ENCODE results near the gene FBN3. TPM values are rescaled to one million over a fixed set of nuclear protein-coding genes. Genes with fewer than 3 reads are reported as not detected.
A peak's percentile ranks its signal among the peaks of the same experiment; 100 is the strongest.
"Not testable (repeated sequence)": the region's sequence is repeated elsewhere in the genome, so short reads cannot be mapped to it uniquely, and the experiment has no call there.

The FBN3 gene
- total RNA-seq, 1 experiment from 2014 or later = 0.02 TPM

- peaks cover 4% of the 10 kb centered on the region; the same call in 1 of the 2 replicates for H3K4me1 ChIP-seq
- no peaks in the 10 kb centered on the region for H3K9me3 ChIP-seq (replicated peaks)
- no peaks in the 10 kb centered on the region for H3K36me3 ChIP-seq
- DNase-seq = peak; percentile 59 to 68
- H3K4me3 ChIP-seq = no peak overlapping the region
- H3K27me3 ChIP-seq = no peaks in the 10 kb centered on the region
- no peak overlapping the region for H3K27ac ChIP-seq
Measured at GRCh38 chr19:8050274-8051096, 98.9 kb downstream of the FBN3 start.

DNA sequence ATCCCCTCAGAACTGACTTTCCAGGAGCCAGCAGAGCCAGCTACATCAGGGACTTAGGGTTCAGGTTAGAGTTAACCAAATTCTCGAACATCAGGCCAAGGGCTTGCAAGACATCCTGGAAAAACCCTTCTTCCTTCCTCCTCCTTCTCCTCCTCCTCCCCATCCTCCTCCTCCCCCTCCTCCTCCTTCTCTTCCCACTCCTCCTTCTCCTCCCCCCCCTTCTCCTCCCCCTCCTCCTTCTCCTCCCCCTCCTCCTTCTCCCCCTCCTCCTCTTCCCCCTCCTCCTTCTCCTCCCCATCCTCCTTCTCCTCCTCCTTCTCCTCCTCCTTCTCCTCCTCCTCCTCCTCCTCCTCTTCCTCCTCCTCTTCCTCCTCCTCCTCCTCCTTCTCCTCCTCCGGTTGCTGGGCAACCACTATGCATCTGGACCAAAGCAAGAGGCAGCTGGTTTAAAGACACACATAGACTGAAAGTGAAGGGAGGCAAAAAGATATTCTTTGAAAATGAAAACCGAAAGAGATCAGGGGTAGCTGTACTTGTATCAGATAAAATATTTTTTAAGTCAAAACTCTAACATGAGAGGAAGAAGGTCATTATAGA, 102.7 kb downstream of the FBN3 start:
- H3K27me3 ChIP-seq = no peaks in the 10 kb centered on the region
- H3K4me1 ChIP-seq = peaks cover 4% of the 10 kb centered on the region; the same call in 1 of the 2 replicates
- no peaks in the 10 kb centered on the region for H3K9me3 ChIP-seq (replicated peaks)
- H3K36me3 ChIP-seq = no peaks in the 10 kb centered on the region
- no peak overlapping the region for H3K4me3 ChIP-seq
- H3K27ac ChIP-seq = no peak overlapping the region
- DNase-seq = no peak

- Histone ChIP-seq H3K4me1 (peaks cover 4% of the 10 kb centered on the region; the same call in 1 of the 2 replicates), H3K9me3 (replicated peaks) (no peaks in the 10 kb centered on the region), H3K27me3 (no peaks in the 10 kb centered on the region), H3K36me3 (no peaks in the 10 kb centered on the region), H3K27ac (no peak overlapping the region), H3K4me3 (no peak overlapping the region)
- DNase-seq = peak; percentile 35 to 49
Measured at GRCh38 chr19:8045872-8046568, 103.4 kb downstream of the FBN3 start.

DNA sequence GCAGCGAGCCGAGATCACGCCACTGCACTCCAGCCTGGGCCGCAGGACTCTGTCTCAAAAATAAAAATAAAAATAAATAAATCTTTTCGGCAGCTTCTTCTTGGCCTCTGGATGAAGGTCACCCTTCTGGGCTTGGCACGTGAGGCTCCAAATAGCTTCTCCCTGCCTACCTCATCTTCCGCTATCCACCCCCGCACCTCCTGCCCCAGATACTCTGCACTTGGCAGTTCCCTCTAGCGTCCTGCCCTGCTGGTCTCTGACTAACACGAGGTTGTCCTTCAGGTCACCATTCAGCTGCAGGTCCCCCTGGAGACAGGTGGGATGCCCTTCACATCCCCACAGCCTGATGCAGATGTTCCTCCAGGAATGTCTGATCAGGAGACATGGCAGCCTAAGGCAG, 105.4 kb downstream of the FBN3 start:
- H3K36me3 ChIP-seq = no peaks in the 10 kb centered on the region
- no peaks in the 10 kb centered on the region for H3K27me3 ChIP-seq
- no peaks in the 10 kb centered on the region for H3K9me3 ChIP-seq (replicated peaks)
- peaks cover 4% of the 10 kb centered on the region; the same call in 1 of the 2 replicates for H3K4me1 ChIP-seq
- H3K4me3 ChIP-seq = no peak overlapping the region
- no peak for DNase-seq
- H3K27ac ChIP-seq = no peak overlapping the region

GRCh38 chr19:8042900-8043299, 106.5 kb downstream of the FBN3 start:
- Histone ChIP-seq H3K4me1 (peaks cover 4% of the 10 kb centered on the region; the same call in 1 of the 2 replicates), H3K27me3 (no peaks in the 10 kb centered on the region), H3K9me3 (replicated peaks) (no peaks in the 10 kb centered on the region), H3K36me3 (no peaks in the 10 kb centered on the region), H3K27ac (no peak overlapping the region), H3K4me3 (no peak overlapping the region)
- DNase-seq = no peak

GRCh38 chr19:8041531-8041931, 107.9 kb downstream of the FBN3 start:
- Histone ChIP-seq H3K4me3 (no peak overlapping the region), H3K4me1 (peaks cover 11% of the 10 kb centered on the region), H3K27me3 (no peaks in the 10 kb centered on the region), H3K9me3 (replicated peaks) (no peaks in the 10 kb centered on the region), H3K36me3 (no peaks in the 10 kb centered on the region), H3K27ac (no peak overlapping the region)
- DNase-seq = no peak

DNA sequence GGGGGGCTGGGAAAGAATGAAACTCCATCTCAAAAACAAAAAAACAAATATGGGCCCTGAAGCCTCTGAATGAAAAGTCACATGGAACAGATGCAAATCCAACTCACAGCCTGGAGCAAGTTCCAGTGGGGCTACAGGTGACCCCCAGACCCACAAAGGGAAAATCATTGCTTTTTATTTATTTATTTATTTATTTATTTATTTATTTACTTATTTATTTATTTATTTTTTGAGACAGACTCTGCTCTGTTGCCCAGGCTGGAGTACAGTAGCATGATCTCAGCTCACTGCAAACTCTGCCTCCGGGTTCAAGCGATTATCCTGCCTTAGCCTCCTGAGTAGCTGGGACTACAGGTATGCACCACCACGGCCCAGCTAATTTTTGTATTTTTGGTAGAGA, 110.2 kb downstream of the FBN3 start:
- no peak for DNase-seq
- H3K36me3 ChIP-seq = no peaks in the 10 kb centered on the region
- H3K9me3 ChIP-seq (replicated peaks) = no peaks in the 10 kb centered on the region
- H3K4me3 ChIP-seq = no peak overlapping the region
- H3K4me1 ChIP-seq = peaks cover 24% of the 10 kb centered on the region
- no peak overlapping the region for H3K27ac ChIP-seq
- H3K27me3 ChIP-seq = no peaks in the 10 kb centered on the region

DNA sequence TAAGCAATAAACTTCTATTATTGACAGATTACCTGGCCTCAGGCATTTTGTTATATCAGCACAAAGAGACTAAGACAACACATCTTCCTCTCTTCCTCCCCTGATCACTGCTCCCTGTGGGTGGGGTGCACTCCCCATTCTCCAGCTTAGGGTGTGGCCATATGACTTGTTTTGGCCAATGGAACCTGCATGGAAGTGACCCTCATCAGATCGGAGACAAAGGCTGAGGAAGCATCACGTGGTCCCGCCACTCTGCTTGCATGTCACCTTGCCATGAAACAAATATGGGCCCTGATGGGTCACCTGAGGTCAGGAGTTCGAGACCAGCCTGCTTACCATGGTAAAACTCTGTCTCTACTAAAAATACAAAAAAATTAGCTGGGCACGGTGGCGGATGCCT, 110.6 kb downstream of the FBN3 start:
- no peaks in the 10 kb centered on the region for H3K27me3 ChIP-seq
- H3K9me3 ChIP-seq (replicated peaks) = no peaks in the 10 kb centered on the region
- no peak for DNase-seq
- no peak overlapping the region for H3K27ac ChIP-seq
- H3K4me1 ChIP-seq = peaks cover 29% of the 10 kb centered on the region
- H3K4me3 ChIP-seq = no peak overlapping the region
- H3K36me3 ChIP-seq = no peaks in the 10 kb centered on the region

DNA sequence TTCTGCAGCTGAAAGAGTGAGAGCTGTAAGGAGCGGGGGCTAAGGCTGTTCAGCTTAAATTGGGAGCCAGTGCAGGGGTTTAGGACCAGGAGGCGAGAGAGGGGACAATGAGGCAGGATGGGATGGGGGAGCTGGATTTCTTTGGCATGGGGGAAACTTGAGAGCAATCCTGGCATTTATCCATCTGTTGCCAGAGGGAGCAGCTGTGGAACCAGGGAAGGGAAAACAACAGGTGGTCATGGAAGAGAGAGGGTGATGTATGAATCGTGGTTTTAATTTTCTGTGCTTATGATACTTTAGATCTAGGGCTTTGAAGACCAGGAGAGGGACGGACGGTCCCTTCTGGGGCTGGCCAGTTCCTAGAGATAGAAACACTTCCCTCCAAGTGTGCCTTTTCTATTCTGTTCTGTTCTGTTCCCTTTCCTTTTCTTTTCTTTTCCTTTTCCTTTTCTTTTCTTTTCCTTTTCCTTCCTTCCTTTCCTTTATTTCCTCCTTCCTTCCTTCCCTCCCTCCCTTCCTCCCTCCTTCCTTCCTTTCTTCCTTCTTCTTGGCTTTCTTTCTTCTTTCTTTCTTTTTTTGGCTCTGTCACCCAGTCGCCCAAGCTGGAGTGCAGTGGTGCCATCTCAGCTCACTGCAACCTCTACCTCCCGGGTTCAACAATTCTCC, 112.8 kb downstream of the FBN3 start:
- H3K27me3 ChIP-seq = no peaks in the 10 kb centered on the region
- DNase-seq = peak; percentile 92 to 98
- peak overlapping the region; percentile 80 for H3K27ac ChIP-seq
- H3K4me1 ChIP-seq = peaks cover 36% of the 10 kb centered on the region
- no peaks in the 10 kb centered on the region for H3K9me3 ChIP-seq (replicated peaks)
- H3K4me3 ChIP-seq = peak overlapping the region; percentile 6; the same call in 1 of the 2 replicates
- no peaks in the 10 kb centered on the region for H3K36me3 ChIP-seq

- peak; percentile 28 to 53 for DNase-seq
- no peaks in the 10 kb centered on the region for H3K9me3 ChIP-seq (replicated peaks)
- no peaks in the 10 kb centered on the region for H3K27me3 ChIP-seq
- no peak overlapping the region for H3K4me3 ChIP-seq
- H3K27ac ChIP-seq = peak overlapping the region; percentile 62
- peaks cover 41% of the 10 kb centered on the region for H3K4me1 ChIP-seq
- H3K36me3 ChIP-seq = no peaks in the 10 kb centered on the region
Measured at GRCh38 chr19:8034178-8034525, 115.2 kb downstream of the FBN3 start.

- peak in 1 of 2 experiments; percentile 21 for DNase-seq
- peak overlapping the region; percentile 62 for H3K27ac ChIP-seq
- not testable (repeated sequence) for H3K4me3 ChIP-seq; H3K9me3 ChIP-seq (replicated peaks); H3K36me3 ChIP-seq; H3K27me3 ChIP-seq
- peaks cover 46% of the 10 kb centered on the region for H3K4me1 ChIP-seq
Measured at GRCh38 chr19:8033287-8034177, 115.9 kb downstream of the FBN3 start.

DNA sequence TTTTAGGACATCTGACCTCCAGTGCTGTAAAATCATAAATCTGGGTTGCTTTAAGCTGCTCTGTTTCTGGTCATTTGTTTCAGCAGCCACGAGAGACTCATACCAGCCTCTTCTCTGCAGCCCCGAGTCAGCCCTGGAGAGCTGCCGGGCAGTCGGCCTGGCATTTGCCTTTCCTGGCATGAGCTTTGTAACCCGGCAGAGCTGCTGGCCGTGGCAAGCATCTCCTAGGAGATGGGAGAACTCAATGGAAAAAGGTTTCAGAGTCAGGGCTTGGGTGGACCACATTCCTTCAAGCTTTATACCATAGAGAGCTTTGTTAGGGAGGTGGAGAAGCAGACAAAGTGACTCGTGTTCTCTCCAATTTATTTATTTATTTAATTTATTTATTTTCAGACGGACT, 118.4 kb downstream of the FBN3 start:
- Histone ChIP-seq H3K4me1 (peaks cover 44% of the 10 kb centered on the region), H3K4me3 (no peak overlapping the region), H3K9me3 (replicated peaks) (no peaks in the 10 kb centered on the region), H3K27me3 (no peaks in the 10 kb centered on the region), H3K27ac (no peak overlapping the region), H3K36me3 (no peaks in the 10 kb centered on the region)
- DNase-seq = no peak

DNA sequence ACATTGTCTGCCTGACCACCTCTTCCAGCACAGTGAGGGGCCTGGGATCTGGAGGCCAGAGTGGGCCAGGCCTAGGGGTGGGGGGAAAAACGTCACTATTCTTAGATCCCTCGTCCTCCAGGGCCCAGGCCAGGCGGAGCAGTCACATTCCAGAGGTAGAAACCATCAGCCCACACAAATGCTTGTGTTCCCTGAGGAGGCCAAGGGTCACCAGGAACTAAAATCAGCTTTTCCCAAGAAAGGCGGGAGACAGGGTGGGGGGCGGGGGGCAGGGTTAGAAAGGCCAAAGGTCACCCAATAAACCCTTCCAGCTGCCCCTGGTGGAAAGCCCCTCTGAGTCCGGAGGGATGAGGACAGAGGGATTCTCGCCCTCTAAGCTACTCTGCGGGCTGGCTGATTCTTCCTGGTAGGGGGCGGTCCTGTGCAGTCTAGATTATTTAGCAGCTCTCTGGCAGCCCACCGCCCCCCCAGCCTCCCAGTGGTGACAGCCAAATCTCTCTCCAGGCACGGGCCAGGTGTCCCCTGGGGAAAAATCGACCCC, 120.4 kb downstream of the FBN3 start:
- H3K4me3 ChIP-seq = no peak overlapping the region
- H3K27ac ChIP-seq = peak overlapping the region; percentile 38
- DNase-seq = peak; percentile 48
- H3K4me1 ChIP-seq = peaks cover 27% of the 10 kb centered on the region
- no peaks in the 10 kb centered on the region for H3K9me3 ChIP-seq (replicated peaks)
- H3K27me3 ChIP-seq = no peaks in the 10 kb centered on the region
- no peaks in the 10 kb centered on the region for H3K36me3 ChIP-seq

GRCh38 chr19:8025316-8025715, 124.1 kb downstream of the FBN3 start:
- no peak for DNase-seq
- peaks cover 18% of the 10 kb centered on the region for H3K4me1 ChIP-seq
- H3K9me3 ChIP-seq (replicated peaks) = no peaks in the 10 kb centered on the region
- H3K4me3 ChIP-seq = no peak overlapping the region
- H3K27ac ChIP-seq = no peak overlapping the region
- H3K27me3 ChIP-seq = no peaks in the 10 kb centered on the region
- no peaks in the 10 kb centered on the region for H3K36me3 ChIP-seq
